K562 (cell line): ENCODE results near the gene HMGA1. TPM values are rescaled to one million over a fixed set of nuclear protein-coding genes. Genes with fewer than 3 reads are reported as not detected.

Experiments used
- ARNT ChIP-seq, 2 experiments: fragments of 450-650 bp; IDR thresholded peaks; 2 replicates each; pipeline ENCODE4 v1.6.1; 2016; ENCODE audit warnings: mild to moderate bottlenecking in 1 of 2
- ATF4 ChIP-seq: fragments of 450-650 bp; formaldehyde crosslinking; IDR thresholded peaks from 2 replicates; pipeline ENCODE4 v1.4.0; 2022; ENCODE audit warnings: mild to moderate bottlenecking, moderate library complexity
- BRD4 ChIP-seq: fragments of 200-600 bp; sonication (generic); IDR thresholded peaks from 2 replicates; pipeline ENCODE4 v1.6.1; 2017; ENCODE audit warnings: inconsistent platforms
- BRF2 ChIP-seq: IDR thresholded peaks from 3 replicates; pipeline ENCODE4 v1.6.1; 2011; ENCODE audit warnings: borderline replicate concordance, mild to moderate bottlenecking; ENCODE audit not compliant: insufficient read length, insufficient read depth
- CEBPB ChIP-seq: fragments of 450-650 bp; IDR thresholded peaks from 2 replicates; pipeline ENCODE4 v1.6.1; 2016; ENCODE audit warnings: missing genetic modification characterization, missing compliant biosample characterization
- CEBPG ChIP-seq, 3 experiments: fragments of 200-800 bp in 1 of 3; sonication (Bioruptor generic) in 1 of 3; sonication (generic) in 1 of 3; formaldehyde crosslinking in 1 of 3; IDR thresholded peaks in 2 of 3; conservative IDR thresholded peaks in 1 of 3; 2 replicates each; pipeline versions ENCODE4 v1.6.1 to v1.8.0; 2016 to 2022; ENCODE audit warnings: missing compliant biosample characterization in 2 of 3, missing genetic modification characterization in 2 of 3, mild to moderate bottlenecking in 1 of 3, missing genetic modification reagents in 1 of 3
- EWSR1 ChIP-seq: fragments of 450-650 bp; IDR thresholded peaks from 2 replicates; pipeline ENCODE4 v1.6.1; 2018; ENCODE audit warnings: borderline replicate concordance, mild to moderate bottlenecking, low read depth, moderate library complexity; ENCODE audit not compliant: partially characterized antibody
- GABPB2 ChIP-seq: fragments of 250-450 bp; sonication (Bioruptor Pico); conservative IDR thresholded peaks from 2 replicates; pipeline ENCODE4 v1.5.1; 2021; ENCODE audit warnings: mild to moderate bottlenecking
- GATAD2A ChIP-seq: fragments of 450-650 bp; IDR thresholded peaks from 2 replicates; pipeline ENCODE4 v1.6.1; 2017
- GATAD2B ChIP-seq: fragments of 450-650 bp; IDR thresholded peaks from 2 replicates; pipeline ENCODE4 v1.6.1; 2017; ENCODE audit warnings: mild to moderate bottlenecking, borderline replicate concordance
- GTF2A2 ChIP-seq: IDR thresholded peaks from 2 replicates; pipeline ENCODE4 v1.6.1; 2016; ENCODE audit warnings: mild to moderate bottlenecking, missing genetic modification characterization, missing compliant biosample characterization
- HDAC8 ChIP-seq: fragments of 450-650 bp; IDR thresholded peaks from 2 replicates; pipeline ENCODE4 v1.6.1; 2016; ENCODE audit warnings: mild to moderate bottlenecking, missing genetic modification characterization, moderate library complexity, missing compliant biosample characterization
- MAX ChIP-seq: sonication (generic); formaldehyde crosslinking; IDR thresholded peaks from 2 replicates; pipeline ENCODE4 v1.9.0; 2022; ENCODE audit warnings: mild to moderate bottlenecking, missing genetic modification reagents
- MCM7 ChIP-seq, 2 experiments: fragments of 450-650 bp; IDR thresholded peaks; 2 replicates each; pipeline ENCODE4 v1.6.1; 2016 to 2018
- MTA3 ChIP-seq: fragments of 450-650 bp; formaldehyde crosslinking; IDR thresholded peaks from 2 replicates; pipeline ENCODE4 v1.6.1; 2017; ENCODE audit warnings: mild to moderate bottlenecking, borderline replicate concordance
- MXI1 ChIP-seq: IDR thresholded peaks from 2 replicates; pipeline ENCODE4 v1.6.1; 2011; ENCODE audit warnings: low read depth, mild to moderate bottlenecking, improper control_type of control experiment, low read length
- NFXL1 ChIP-seq: fragments of 450-650 bp; formaldehyde crosslinking; IDR thresholded peaks from 2 replicates; pipeline ENCODE4 v1.4.0; 2021; ENCODE audit warnings: mild to moderate bottlenecking
- NR2C2 ChIP-seq, 2 experiments: fragments of 200-800 bp in 1 of 2; sonication (Bioruptor generic) in 1 of 2; sonication (generic) in 1 of 2; formaldehyde crosslinking in 1 of 2; IDR thresholded peaks; 2 replicates each; pipeline versions ENCODE4 v1.6.1 to v1.8.0; 2016 to 2022; ENCODE audit warnings: mild to moderate bottlenecking in 1 of 2, missing compliant biosample characterization in 1 of 2, missing genetic modification characterization in 1 of 2, missing genetic modification reagents in 1 of 2
- POLR2A ChIP-seq: fragments of 450-650 bp; conservative IDR thresholded peaks from 2 replicates; pipeline ENCODE4 v1.6.1; 2016
- RBBP5 ChIP-seq: fragments of 200-600 bp; sonication (generic); IDR thresholded peaks from 2 replicates; pipeline ENCODE4 v1.6.1; 2012; ENCODE audit warnings: borderline replicate concordance, mild to moderate bottlenecking, low read length, control low read depth, inconsistent platforms; ENCODE audit not compliant: insufficient read depth, poor library complexity, severe bottlenecking
- RBM39 ChIP-seq: fragments of 200-400 bp; formaldehyde crosslinking; optimal IDR thresholded peaks from 2 replicates; pipeline ENCODE3; 2018; ENCODE audit warnings: low read depth, low read length
- SLC30A9 ChIP-seq: fragments of 250-450 bp; sonication (Bioruptor Pico); IDR thresholded peaks from 2 replicates; pipeline ENCODE4 v1.8.0; 2022; ENCODE audit warnings: mild to moderate bottlenecking, moderate library complexity
- SREBF2 ChIP-seq: sonication (generic); formaldehyde crosslinking; IDR thresholded peaks from 2 replicates; pipeline ENCODE4 v1.4.0; 2020; ENCODE audit warnings: mild to moderate bottlenecking, missing genetic modification reagents
- STAT5A ChIP-seq: IDR thresholded peaks from 2 replicates; pipeline ENCODE4 v1.6.1; 2012; ENCODE audit warnings: low read length, inconsistent platforms, borderline replicate concordance
- ZBTB17 ChIP-seq: fragments of 450-650 bp; formaldehyde crosslinking; IDR thresholded peaks from 2 replicates; pipeline ENCODE4 v1.4.0; 2020; ENCODE audit warnings: mild to moderate bottlenecking
- ZNF232 ChIP-seq: sonication (generic); formaldehyde crosslinking; IDR thresholded peaks from 2 replicates; pipeline ENCODE4 v1.8.0; 2022; ENCODE audit warnings: mild to moderate bottlenecking, missing genetic modification reagents
- ZNF511 ChIP-seq: sonication (generic); formaldehyde crosslinking; IDR thresholded peaks from 2 replicates; pipeline ENCODE4 v1.8.0; 2022; ENCODE audit warnings: mild to moderate bottlenecking, missing genetic modification reagents
- ZNF584 ChIP-seq: fragments of 200-800 bp; sonication (Bioruptor generic); IDR thresholded peaks from 2 replicates; pipeline ENCODE4 v1.6.1; 2016; ENCODE audit warnings: low read depth, mild to moderate bottlenecking, missing genetic modification characterization, missing compliant biosample characterization
- polyA plus RNA-seq, 8 experiments: library from polyadenylated mRNA; depleted of rRNA in 4 of 8; stranded (reverse) in 5 of 8; unstranded in 3 of 8; fragments of >200 nt; fragmentation: Nextera tagmentation in 2 of 8; fragmentation: Illumina TruSeq in 1 of 8; extraction: Ambion mirVana in 2 of 8; extraction: Trizol in 1 of 8; gene quantifications; 2 replicates each; pipeline versions ENCODE4 v1.2.1 to v1.2.3, GENCODE V29; 2011 to 2014; ENCODE audit warnings: inconsistent platforms in 1 of 8, missing spikeins in 1 of 8
- total RNA-seq, 7 experiments: library from RNA; depleted of rRNA in 6 of 7; stranded (reverse); fragments of >200 nt in 6 of 7; fragmentation: Illumina TruSeq in 2 of 7; extraction: Trizol in 2 of 7; gene quantifications; 2 replicates each; pipeline versions ENCODE4 v1.2.1 to v1.2.3, GENCODE V29; 2011 to 2021; ENCODE audit warnings: low replicate concordance in 1 of 7

The HMGA1 gene
- total and polyA plus RNA-seq, 9 of the 15 experiments (the other 6 are each of a cell fraction or from before 2014, with no cell fraction given): 27.8 to 1,947 (median 594) TPM

GRCh38 chr6:34236131-34236442, 586 bp upstream of the HMGA1 start (continued):
- TF ChIP-seq HDAC8 (tag) (0 out of 2 replicates have a peak, but pooled peaks have one; percentile 4), GATAD2B (no peak), GTF2A2 (no peak), MAX (CRISPR knock-in tag) (0 out of 2 replicates have a peak, but pooled peaks have one; percentile 48), BRD4 (peak; percentile 71; the same call in 1 of the 2 replicates), EWSR1 (no peak), BRF2 (no peak), GATAD2A (no peak), MCM7 (IDR thresholded peaks at IDR 0.05) (no peak), MTA3 (no peak), NR2C2 (CRISPR knock-in tag; IDR thresholded peaks at IDR 0.05) (no peak), NR2C2 (tag; IDR thresholded peaks at IDR 0.05) (no peak), STAT5A (0 out of 2 replicates have a peak, but pooled peaks have one; percentile 20), ZNF232 (0 out of 2 replicates have a peak, but pooled peaks have one; percentile 13), ZBTB17 (no peak), SREBF2 (CRISPR knock-in tag) (peak; percentile 16; the same call in 1 of the 2 replicates), GABPB2 (CRISPR knock-in tag) (0 out of 2 replicates have a peak, but pooled peaks have one; percentile 63), ATF4 (CRISPR knock-in tag) (0 out of 2 replicates have a peak, but pooled peaks have one; percentile 20), NFXL1 (CRISPR knock-in tag) (peak; percentile 70; the same call in 1 of the 2 replicates), ZNF511 (CRISPR knock-in tag) (no peak), ZNF584 (CRISPR knock-in tag) (0 out of 2 replicates have a peak, but pooled peaks have one; percentile 4), RBM39 (peak; percentile 9), SLC30A9 (CRISPR knock-in tag) (0 out of 2 replicates have a peak, but pooled peaks have one; percentile 61), RBBP5 (peak; percentile 5), POLR2A (no peak), MXI1 (peak; percentile 10; the same call in 1 of the 2 replicates), ARNT (IDR thresholded peaks at IDR 0.05) (peak; percentile 65 to 72; a peak in 2 of 4 replicates), CEBPG (CRISPR knock-in tag; IDR thresholded peaks at IDR 0.05) (0 out of 2 replicates have a peak, but pooled peaks have one; percentile 4), CEBPG (tag; conservative IDR thresholded peaks at IDR 0.05 in 1 of 2, IDR thresholded peaks at IDR 0.05 in 1 of 2) (peak in 1 of 2 experiments; percentile 22; a peak in 1 of 4 replicates), CEBPB (tag) (peak; percentile 82)
